HG02840 (cell line): ENCODE measurements around the gene SPCS3.
A peak's percentile ranks its signal among the peaks of the same experiment; 100 is the strongest.
"Not testable (repeated sequence)": the region's sequence is repeated elsewhere in the genome, so short reads cannot be mapped to it uniquely, and the experiment has no call there.

Experiments used
- ATAC-seq: cut with Tn5 transposase; IDR thresholded peaks from one replicate; pipeline ENCODE4 v1.9.1; 2021; ENCODE audit warnings: mild to moderate bottlenecking, moderate library complexity, moderate number of reproducible peaks; ENCODE audit not compliant: unreplicated experiment, low FRiP score

The SPCS3 gene

DNA sequence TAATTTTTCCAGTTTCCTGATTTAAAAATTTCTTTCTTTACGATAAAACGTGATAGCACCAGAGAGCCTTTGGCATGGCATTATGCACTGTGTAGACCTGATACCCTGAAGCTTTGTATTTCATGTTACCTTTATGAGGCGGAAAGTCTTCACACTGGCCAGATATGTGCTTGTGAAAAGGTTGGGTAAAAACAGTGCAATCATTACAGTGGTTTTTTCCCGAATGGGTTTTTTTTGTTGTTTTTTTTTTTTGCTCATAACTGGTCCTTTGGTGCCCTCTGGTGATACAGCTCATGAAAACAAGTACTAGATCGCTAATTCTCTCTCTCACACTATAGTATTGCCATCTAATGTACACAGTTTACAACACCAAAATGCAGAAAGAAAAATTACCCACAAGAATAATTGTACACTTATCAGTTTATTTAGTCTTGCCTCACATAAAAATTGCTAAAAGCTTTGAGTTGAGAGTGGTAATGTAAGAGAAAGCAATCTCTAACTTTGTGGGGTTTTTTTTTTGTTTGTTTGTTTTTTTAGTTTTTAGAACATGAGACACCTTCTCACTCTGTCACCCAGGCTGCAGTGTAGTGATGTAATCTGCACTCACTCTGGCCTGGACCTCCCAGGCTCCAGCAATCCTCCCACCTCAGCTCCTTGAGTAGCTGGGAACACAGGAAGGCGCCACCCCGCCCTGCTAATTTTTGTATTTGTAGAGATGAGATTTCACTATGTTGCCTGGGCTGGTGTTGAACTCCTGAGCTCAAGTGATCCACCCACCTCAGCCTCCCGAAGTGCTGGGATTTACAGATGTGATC is 21.3 kb downstream of the SPCS3 start:
- ATAC-seq, result peak; percentile 57

DNA sequence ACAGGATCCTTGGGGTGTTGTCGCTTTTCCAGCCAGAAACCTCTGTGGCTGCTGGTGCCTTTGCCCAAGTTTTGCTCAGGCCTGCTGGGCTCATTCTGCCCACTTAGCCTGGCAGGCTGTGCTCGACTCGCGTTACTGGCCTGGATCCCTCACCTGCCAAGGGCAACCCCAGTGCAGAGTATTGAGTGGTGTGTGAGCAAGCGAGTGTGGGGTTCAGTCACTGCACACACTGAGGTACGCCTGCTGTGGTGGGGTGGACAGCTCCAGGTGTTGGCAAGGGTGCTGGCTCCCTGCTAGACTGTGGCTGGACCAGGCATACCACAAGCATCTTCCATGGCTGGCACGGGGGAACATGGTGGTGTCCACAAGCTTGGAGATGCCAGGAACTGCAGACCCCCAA is 22.6 kb downstream of the SPCS3 start:
- ATAC-seq, result no peak

DNA sequence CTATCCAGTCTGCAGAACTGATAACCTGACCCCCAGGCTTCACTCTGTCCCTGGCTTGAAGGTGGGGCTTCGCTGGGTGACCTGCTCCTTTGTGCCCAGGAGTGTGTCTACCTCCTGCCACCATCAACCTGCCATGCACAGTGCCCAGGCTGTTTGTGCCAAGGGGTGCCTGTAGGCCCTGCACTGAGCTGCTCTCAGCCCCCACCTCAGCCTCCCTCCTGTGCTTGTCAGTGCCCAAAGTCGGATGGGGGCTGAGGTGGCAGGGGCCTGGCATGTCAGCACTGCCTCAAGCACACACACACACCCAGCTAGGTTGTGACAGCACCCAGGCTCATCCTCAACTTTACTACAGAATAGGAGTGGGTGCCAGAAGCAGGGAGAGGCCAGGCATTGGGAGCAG is 23.5 kb downstream of the SPCS3 start:
- no peak for ATAC-seq

DNA sequence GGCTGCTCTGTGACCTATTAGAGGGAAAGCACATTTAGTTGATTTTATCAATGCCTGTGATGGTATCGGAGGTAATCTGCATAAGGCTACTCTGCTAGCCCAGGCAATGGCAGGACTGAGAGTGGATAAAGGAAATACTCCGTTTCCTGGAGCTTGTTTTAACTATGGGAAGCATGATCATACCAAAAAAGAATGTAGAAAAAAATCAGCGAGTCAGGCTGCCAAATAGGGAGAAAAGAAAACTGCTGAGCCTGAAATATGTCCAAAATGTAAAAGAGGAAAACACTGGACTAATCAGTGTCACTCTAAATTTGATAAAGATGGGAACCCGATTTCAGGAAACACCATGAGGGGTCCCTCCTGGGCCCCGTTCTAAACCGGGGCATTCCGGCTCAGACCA is 25.6 kb downstream of the SPCS3 start:
- ATAC-seq, result not testable (repeated sequence)

DNA sequence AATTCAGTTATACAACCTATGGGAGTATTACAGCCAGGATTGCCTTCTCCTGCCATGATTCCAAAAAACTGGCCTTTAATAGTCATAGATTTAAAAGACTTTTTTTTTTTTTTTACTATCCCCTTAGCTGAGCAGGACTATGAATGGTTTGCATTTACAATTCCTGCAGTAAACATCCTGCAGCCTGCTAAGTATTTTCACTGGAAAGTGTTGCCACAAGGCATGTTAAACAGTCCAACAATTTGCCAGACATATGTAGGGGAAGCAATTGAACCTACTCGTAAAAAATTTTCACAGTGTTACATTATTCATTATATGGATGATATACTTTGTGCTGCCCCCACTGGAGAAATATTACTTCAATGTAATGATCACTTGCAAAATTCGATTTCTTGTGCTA is 27.1 kb downstream of the SPCS3 start:
- not testable (repeated sequence) for ATAC-seq

DNA sequence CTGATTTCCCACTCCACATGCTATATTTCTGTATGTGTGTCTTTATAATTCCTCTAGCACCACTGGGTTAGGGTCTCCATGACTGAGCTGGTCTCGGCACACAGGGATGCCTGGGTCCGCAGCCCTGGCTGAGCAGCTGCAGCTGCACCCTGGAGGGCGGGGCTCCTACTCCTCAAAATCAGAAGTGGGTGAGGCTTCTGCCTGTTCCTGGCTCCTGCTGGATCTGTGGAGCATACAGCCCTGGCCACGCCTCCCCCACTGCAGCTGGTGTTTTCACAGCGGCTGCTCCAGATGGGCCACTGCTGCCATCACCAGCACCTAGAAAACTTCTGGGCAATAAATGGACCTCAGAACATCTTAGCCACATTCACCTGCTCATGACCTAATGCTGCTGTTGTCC is 30.9 kb downstream of the SPCS3 start:
- no peak for ATAC-seq

DNA sequence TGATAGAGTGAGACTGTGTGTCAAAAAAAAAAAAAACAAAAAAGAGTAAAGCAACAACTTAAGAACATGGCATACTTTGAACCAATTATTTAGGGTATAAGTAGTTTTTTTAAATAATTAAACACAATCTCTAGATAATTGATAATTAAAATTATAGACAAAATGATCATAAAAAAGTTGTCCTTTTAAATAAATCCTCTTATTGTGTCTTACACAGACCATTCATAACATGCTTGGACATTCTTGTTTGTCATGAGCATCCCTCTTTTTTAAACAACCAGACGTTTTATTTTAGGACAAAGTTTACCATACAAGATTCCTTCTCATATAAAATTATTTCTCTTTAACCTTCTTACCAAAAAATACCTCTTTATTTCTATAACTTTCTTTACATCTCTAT is 35.1 kb downstream of the SPCS3 start:
- ATAC-seq, result no peak

DNA sequence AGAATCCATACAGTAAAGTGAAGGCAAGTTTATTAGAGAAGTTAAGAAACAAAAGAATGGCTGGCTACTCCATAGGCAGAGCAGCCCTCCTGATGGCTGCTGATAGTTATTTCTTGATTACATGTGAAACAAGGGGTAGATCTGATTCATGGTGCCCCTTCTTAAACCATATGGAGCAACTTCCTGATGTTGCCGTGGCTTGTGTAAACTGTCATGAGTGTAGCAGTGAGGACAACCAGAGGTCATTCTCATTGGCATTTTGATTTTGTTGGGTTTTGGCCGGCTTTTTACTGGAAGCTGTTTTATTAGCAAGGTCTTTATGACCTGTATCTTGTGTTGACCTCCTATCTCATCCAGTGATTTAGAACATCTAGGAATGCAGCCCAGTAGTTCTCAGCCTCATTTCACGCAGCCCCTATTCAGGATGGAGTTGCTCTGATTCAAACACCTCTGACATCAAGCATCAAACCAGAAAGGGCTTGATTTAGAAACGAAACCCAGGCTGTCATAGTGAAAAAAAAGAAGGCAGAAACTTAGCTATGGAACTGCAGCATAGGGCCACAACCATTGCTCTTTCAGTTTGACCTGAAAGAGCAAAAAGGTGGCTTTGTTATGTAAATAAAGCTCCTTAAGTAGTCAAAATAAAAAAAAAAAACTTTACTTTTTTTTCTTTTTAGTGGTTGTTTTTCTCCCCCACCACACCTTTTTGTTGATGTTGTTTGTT is 37.8 kb downstream of the SPCS3 start:
- ATAC-seq, result peak; percentile 95

DNA sequence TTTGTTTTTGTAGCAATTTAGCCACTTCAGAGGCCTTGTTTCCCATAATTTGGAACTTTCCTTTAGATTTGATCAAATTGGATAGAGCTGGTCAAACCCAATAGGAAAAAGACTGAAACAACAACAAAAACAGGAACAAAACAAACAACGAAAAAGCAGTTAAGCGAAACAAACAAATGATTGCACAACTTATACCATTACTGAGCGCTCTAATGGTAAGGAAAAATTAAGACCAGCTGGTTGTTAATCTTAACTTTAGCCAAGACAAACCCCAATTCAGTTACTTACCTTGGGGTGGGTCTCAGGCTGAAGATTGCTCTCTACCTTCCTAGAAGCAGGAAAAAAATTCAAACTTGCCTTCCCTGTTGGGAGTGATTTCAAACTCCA is 38.3 kb downstream of the SPCS3 start:
- ATAC-seq, result no peak

DNA sequence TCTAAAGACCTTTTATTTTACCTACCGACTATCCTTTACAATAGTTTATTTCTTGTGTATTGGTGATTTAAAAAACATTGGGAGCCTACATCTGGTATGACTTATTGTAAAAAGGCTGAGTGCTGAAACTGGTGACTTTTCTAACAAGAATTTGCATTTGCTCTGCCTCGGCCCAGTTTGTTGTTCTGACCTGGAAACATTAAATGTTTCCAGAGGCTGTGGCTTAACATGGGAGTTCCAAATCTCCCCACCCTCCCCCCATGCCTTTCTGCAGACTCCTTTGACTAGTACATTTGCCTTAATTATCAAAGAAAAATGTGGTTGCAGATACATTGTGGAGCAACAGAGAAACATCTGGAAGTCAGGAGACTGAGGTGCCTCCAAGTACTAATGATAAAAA is 39.8 kb downstream of the SPCS3 start:
- no peak for ATAC-seq

DNA sequence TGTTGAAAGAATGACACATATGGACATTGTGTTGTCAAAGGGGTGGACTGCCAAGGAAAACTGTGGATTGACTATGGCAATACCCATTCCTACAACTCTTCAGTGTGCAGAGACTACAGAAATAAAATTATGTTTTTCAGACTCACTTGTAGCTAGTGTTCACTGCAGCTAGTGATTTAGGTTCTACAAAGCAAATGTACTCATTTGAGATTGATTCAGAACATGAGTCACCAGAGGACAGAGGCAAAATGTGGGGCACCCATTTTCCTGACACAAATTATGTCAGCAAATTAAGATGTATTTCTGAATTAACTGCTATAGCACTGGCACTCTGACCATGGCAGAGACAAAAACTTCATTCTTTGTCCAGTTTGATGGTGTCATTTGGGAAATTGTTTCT is 40.7 kb downstream of the SPCS3 start:
- no peak for ATAC-seq

DNA sequence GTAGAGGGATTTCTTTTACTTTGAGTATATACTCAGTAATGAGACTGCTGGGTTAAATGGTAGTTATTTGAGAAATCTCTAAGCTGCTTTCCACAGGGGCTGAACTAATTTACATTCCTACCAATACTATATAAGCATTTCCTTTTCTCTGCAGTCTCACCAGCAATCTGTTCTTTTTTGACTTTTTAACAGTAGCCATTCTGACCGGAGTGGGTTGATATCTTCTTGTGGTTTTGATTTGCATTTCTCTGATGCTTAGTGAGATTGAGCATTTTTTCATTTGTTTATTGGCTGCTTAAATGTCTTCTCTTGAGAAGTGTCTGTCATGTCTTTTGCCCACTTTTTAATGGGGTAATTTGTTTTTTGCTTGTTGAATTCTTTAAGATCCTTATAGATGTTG is 43.3 kb downstream of the SPCS3 start:
- peak; percentile 56 for ATAC-seq

DNA sequence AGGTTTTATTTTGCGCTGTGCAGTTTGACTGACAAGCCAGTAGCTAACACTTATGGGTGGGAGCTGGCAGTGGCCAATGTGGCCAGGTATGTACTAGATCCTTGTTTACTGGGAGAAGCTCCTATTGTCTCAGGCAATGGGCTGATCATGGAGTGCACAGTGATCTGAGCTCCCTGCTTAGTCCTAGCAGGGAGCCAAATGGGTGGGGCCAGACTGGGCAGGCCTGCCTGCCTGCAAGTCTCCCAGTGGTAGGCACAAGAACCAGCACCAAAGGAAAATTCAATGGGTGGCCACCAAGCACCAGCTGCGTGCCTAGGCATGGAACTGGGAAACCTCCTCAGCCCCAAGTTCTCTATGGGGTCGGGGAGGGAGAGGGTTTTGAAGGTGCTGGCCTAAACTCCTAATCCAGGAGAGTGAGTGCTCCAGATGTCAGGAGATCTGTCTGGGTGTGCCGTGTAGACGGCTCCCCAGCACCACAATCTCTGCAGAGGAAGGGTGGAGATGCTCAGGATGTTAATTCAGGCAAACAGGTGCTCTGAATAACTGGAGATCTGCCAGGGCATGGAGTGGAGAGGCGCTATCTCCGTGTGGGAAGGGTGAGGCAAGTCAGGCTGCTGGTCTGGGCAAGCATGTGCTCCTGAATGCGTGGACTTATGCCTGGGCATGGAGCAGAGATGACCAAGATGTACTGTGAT is 48.2 kb downstream of the SPCS3 start:
- ATAC-seq, result no peak

DNA sequence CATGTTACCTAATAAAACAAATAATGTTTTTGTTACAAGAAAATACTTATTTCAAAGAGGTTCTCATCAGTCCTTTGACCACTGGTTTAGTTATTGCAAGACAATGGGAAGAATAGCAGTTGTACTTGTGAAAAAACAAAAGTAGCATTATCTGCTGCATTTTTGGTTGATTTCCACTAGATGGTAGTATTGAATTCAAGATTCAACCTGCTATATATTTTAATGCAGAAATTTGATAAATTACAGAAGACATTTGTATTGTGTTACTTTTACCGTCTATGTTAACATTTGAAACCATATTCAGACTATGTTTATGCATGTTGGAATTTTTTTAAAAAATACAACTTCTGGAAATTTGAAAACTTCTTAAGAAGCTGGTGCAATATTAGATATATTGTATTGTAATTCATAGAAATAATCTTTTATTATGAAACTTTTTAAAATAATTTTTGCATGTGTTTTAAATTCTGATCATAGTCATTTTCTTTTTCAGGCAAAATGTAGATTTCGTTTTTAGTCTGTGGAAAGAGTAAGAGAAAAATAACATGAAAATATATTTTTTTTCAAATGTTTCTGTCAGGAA is 56.4 kb downstream of the SPCS3 start:
- no peak for ATAC-seq

DNA sequence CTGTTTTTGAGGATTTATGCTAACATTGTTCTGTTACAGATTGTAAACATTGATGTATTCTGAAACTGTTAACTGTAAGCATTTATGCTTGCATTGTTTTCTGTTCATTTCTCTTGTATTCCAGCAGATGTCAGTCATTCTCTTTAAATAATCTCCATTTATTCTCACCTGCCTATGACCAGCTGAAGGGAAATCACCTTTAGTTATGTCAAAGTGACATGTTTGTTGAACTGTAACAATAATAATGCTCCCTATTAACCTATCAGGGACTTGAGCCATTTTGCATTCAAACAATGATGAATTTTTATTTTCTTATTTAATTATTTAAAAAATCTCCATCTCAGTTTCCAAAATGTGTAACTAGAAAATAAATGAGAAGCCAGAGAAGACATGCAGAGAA is 58.0 kb downstream of the SPCS3 start:
- peak; percentile 83 for ATAC-seq

DNA sequence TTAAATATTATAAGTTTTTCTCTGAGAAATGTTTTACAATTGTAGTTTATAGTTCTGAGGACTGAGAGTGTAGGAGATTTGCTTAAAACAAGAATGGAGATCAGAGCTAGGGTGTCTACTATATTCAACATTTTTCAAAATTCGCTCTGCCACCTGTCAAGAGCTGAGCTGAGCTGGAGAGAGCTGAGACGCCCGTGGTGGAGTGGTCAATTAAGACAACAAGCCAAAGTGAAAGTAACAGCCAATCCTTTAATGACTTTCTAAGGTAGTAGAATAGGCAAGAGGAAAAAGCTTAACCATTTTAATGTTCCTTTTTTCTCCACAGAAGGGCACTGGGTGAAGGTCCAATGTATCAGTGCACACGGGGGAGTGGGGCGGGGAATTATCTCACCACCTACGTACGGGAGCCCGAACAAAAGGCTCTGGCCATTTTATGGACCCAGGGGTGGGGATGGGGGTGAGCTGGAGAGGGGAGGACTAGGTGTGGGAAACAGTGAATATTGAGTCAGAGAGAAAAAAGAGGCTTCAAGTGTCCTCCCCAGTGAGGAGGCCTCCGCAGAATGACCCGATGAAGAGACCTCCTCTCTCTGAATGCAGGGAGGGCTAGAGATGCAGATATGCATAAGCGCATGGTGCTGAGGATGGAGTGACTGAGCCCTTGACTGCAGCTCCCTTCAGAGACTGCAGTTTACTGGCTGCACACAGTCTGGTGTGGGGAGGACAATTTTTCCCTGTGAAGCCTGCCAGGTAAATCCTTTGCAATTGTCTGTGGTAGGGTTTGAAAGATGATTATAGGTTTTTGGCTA is 60.8 kb downstream of the SPCS3 start:
- ATAC-seq, result no peak
